NK-92 treated with Interleukin-12 subunit alpha and Interleukin-12 subunit beta, amount 100 ng/mL, for 24 hours (cell line): ENCODE measurements around the gene PDSS2.
"Not testable (repeated sequence)": the region's sequence is repeated elsewhere in the genome, so short reads cannot be mapped to it uniquely, and the experiment has no call there.

Source experiments
- DNase-seq: peaks from one replicate; lab custom pipeline; 2025; lab: John Stamatoyannopoulos, UW

The PDSS2 gene

DNA sequence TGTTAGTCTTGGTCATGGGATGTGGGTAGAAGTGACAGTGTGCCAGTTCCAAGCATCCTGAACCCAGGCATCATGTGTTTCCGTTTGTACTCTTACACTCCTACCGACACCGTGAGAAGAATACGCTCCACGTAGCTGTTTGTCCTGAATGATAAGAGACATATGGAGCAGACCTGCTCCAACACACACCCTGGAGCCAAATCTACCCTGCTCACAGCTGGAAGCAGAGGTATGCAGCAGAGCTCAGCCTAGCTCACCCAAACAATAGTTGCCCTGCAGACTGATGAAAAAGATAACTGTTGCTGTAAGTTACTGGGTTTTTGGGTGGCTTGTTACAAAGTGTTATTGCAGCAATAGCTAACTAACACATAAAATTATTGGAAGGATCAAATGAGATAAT lies 14.3 kb upstream of the PDSS2 start:
- DNase-seq, result no peak

DNA sequence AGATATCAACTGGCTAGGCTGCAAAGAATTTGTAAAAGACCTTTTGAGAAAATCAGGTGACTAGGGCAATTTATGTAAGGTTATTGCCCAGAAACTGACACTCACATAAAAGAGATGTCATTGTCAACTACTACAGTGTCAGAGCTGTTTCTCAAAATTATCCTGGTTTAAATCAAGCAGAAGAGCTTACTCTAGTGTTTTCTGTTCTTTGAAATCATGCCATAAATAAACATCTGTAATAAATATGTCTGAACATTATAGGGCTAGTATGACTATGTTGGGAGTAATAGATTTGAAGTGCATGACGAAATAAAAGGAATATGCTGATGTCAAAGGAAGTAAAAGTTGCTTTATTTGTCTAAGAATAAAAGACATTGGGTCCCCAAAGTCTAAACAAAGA lies 11.0 kb upstream of the PDSS2 start:
- DNase-seq, result no peak

DNA sequence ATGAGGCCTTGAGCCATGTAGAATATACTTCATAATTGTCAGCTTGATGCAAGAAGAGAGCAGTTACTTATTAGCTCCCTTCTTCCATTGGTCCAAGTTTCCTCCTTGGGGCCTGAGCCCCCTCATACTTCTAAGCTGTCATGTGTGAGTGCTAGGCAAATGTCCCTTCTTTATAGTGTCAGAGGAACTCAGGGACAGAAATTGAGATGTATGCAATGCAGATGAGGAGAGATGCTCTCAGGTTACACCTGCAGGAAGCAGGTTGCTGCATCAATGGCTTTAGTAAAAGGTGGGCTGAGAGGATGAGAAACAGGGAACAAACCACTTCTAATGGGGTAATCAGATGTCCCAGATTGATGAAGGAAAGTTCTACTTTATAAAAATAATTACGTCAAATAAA lies 6.7 kb upstream of the PDSS2 start:
- DNase-seq, result no peak

GRCh38 chr6:107460083-107460631 lies 793 bp upstream of the PDSS2 start:
- DNase-seq, result no peak

DNA sequence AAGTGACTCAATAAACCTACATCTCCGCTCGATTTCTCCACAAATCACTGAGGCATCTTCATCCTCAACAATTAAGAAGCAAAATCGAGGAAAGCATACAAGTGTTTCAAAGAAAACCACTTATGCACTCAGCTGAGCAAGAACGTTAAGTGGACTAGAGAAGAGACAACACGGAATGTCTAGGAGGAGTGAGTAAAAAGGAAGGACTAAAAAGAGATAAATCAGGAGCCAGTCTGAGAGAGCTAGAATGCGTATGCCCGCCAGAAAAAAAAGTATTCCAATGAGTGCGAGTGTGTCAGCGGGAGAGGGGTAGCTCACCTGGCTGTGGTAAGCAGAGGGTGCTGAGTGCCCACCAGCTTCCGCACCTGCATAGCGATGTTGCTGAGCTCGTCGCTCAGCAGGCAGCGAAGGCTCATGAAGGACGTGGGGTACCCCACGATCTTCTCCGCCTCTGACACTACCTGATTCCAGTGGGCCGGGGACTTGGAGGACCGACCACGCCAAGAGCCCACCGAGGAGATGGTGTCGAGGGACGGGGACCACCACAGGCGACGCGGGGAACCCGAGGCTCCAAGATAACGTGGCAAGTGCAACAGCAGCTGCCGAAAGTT lies 587 bp downstream of the PDSS2 start:
- no peak for DNase-seq

GRCh38 chr6:107448776-107449175 lies 10.6 kb downstream of the PDSS2 start:
- no peak for DNase-seq

DNA sequence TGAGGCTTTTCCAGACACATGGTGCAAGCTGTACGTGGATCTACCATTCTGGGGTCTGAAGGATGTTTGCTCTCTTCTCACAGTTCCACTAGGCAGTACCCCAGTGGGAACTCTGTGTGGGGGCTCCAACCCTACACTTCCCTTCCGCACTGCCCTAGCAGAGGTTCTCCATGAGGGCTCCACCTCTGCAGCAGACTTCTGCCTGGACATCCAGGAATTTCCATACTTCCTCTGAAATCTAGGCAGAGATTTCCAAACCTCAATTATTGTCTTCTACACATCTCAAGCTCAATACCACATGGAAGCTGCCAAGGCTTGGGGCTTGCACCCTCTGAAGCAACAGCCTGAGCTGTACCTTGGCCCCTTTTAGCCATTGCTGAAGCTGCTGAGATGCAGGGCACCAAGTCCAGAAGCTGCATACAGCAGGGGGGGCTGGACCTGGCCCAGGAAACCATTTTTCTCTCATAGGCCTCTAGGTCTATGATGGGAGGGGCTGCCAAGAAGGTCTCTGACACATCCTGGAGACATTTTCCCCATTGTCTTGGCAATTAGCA lies 11.6 kb downstream of the PDSS2 start:
- DNase-seq, result no peak

- no peak for DNase-seq
Measured at GRCh38 chr6:107444277-107444676, 15.1 kb downstream of the PDSS2 start.

GRCh38 chr6:107443608-107444267 lies 15.6 kb downstream of the PDSS2 start:
- no peak for DNase-seq

DNA sequence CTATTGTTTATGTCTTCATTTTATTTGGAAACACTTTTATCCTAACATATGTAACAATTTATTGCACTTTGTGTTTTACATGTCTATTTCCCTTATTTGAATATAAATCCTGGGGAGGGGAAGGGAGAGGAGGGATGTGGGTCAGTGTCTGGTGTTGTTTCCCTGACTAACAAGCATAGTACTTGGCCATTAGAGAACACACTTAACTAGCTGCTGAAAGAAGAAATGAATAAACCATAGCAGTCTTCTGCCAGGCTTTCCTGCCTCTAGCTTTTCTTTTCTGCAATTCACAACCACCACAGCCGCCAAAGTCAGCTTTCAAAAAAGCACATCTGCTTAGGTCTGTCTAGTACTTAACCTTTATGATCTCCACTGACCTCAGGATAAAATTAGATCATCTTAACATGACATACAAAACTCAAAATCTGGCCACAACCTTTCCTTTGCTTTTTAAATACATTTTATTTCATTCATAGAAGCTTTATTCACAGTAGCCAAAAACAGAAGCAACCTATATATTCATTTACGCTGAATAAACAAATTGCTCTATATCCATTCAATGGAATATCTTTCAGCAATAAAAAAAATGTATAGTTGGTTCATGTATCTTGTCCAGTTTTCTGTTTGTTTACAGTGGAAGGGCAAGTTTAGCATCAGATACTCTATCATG lies 16.3 kb downstream of the PDSS2 start:
- DNase-seq, result no peak

- no peak for DNase-seq
Measured at GRCh38 chr6:107441682-107442081, 17.7 kb downstream of the PDSS2 start.

- DNase-seq, result no peak
Measured at GRCh38 chr6:107440936-107441335, 18.4 kb downstream of the PDSS2 start.

DNA sequence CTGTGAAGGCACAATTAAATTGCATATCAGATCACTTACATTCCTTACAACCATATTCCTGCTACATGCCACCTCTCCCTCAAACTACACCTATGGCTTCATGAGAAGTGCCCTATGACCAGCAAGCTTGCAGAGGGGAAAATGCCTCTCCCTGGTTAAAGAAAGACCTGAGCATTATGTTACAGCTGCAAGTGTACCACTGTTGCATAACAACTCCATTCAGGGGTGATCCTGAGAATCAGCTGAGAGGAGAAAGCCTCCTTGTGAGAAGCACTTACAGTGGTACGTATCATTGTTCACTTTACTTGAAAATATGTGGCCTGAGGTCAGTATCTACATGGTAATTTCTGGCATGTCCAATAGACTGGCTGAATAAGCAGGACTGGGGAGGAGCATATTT lies 20.0 kb downstream of the PDSS2 start:
- no peak for DNase-seq

DNA sequence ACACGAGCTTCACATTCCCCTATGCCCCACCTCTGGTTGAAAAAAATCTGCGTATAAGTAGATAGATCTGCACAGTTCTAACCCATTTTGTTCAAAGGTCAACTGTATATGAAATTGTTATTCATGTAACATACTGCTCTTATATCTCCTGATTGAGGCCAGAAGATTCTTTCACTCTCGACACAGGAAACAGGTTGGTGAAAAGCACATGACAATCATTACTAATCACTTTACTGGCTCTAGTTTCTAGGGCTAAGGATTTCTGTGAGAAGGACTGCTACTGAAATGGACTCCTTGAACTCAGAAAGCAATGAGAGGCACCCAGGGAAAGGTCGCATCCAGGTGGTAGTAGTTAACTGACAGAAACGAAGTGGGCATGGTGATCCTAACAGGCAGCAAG lies 21.7 kb downstream of the PDSS2 start:
- DNase-seq, result no peak

DNA sequence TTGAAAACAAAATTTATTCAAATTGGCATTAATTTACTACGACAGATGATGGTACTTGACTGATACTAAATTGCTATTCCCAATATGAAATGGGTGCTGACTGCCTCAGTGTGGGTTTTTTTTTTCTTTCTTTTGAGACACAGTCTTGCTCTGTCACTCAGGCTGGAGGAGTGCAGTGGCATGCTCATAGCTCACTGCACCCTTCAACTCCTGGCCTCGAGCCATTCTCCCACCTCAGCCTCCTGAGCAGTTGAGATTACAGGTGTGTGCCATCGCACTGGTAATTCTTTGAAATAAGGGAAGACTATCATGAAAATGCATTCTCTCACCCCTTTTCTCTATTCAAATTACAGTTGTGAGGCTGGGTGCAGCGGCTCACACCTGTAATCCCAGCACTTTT lies 22.5 kb downstream of the PDSS2 start:
- DNase-seq, result no peak

- no peak for DNase-seq
Measured at GRCh38 chr6:107435798-107436197, 23.6 kb downstream of the PDSS2 start.

- DNase-seq, result no peak
Measured at GRCh38 chr6:107434812-107435211, 24.6 kb downstream of the PDSS2 start.

GRCh38 chr6:107425951-107426350 lies 33.4 kb downstream of the PDSS2 start:
- DNase-seq, result not testable (repeated sequence)

- DNase-seq, result no peak
Measured at GRCh38 chr6:107423474-107423990, 35.8 kb downstream of the PDSS2 start.

- DNase-seq, result no peak
Measured at GRCh38 chr6:107421696-107422256, 37.6 kb downstream of the PDSS2 start.

GRCh38 chr6:107419733-107420132 lies 39.6 kb downstream of the PDSS2 start:
- no peak for DNase-seq

DNA sequence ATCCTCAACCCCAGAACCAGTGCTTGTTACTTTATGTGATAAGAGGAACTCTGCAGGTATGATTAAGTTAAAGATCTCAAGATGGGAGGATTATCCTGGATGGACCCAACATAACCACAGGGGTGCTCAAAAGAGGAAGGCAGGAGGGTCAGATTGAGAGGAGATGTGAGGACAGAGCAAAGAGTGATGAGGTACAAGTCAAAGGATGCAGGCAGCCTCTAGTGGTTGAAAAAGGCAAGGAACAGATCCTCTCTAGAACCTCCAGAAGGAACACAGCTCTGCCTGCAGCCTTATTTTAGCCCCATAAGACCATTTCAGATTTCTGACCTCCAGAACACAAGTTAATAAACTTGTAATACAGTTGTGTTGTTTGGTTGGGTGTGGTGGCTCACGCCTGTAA lies 41.2 kb downstream of the PDSS2 start:
- DNase-seq, result no peak
